ENCODE measurements around the gene FMNL2.

GRCh38 chr2:152655880-152656279 is 320.9 kb downstream of the FMNL2 start:
- TF ChIP-seq POLR2A (IDR thresholded peaks at IDR 0.05), result no peak
- TF ChIP-seq CTCF (IDR thresholded peaks at IDR 0.05), result no peak

Measured in thyroid gland (tissue), 4 donors.